Measurements from ENCODE around the gene SETBP1.

SETBP1 gene

DNA sequence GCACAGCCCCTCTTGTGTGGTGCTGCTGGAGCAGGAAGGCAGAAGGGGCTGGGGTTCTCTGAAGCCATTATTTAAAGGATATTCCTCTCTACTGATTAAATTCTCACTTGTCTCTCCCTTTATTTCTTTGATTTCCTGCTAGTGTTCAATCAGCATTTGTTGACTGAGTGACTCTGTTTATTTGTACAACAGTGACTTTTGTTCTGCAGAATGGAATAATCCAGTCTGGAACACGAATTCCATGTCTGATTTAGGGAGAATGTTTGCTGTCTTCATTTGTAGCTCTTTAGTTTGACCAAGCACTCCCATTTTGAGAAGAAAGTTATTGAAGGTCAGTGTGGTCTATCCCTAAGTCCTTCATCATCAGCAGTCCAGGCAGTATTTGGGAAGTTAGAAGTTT, 141.2 kb downstream of the SETBP1 start:
- no peak for DNase-seq

DNA sequence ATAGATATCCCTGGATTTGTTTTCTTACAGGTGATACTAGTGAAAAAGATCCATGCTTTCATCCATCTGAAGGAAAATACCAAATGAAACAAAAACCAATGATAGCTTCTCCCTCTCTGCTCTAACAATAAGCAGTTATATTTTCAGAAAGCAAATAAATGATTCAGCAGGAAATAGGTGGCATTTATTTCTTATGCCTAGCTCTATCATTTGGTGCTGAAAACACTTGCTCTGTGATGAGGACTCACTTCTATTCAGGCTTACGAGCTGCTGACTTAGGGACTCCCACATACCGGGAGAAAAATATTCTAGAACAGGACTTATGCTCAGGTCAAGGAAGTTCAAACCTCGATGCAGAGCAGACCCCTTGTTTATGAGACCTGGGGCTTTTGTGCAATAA, 142.6 kb downstream of the SETBP1 start:
- no peak for DNase-seq

DNA sequence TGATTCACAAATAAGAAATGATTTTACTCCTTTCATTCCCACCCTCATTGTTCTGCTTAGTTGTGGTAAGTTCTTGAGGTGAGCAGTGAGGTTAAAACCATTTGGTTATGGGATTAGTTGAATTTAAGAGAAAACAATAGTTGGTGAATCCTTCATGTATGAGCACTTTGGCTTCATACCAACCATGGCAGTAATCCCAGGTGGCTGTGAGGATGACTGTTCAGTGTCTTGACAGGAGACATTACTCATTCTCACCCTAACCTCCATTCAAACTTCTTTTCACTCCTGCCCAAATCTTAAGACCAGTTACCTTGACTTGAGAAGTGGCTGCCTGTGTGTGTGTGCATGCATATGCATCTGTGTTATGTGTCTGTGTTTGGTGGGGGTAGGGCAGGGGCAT, 143.1 kb downstream of the SETBP1 start:
- no peak for DNase-seq

DNA sequence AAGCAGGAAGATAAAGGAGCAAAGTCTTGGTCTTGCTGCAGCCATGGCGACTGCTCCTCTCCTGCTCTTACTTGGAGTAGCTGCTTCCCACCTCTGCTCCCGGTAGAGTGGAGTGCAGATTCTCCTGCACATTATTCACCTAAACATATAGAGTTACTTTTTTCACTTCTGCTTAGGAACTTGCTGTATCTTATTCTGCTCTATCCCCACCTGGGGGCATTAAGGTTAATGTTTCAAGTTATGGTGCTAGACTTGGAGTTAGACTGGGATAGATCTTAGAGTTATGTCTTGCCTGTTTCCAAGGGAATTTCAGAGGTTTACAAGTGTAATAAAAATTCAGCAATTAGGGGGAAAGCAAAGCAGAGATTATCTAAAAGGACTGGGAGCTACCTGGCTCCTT, 144.2 kb downstream of the SETBP1 start:
- DNase-seq = no peak

DNA sequence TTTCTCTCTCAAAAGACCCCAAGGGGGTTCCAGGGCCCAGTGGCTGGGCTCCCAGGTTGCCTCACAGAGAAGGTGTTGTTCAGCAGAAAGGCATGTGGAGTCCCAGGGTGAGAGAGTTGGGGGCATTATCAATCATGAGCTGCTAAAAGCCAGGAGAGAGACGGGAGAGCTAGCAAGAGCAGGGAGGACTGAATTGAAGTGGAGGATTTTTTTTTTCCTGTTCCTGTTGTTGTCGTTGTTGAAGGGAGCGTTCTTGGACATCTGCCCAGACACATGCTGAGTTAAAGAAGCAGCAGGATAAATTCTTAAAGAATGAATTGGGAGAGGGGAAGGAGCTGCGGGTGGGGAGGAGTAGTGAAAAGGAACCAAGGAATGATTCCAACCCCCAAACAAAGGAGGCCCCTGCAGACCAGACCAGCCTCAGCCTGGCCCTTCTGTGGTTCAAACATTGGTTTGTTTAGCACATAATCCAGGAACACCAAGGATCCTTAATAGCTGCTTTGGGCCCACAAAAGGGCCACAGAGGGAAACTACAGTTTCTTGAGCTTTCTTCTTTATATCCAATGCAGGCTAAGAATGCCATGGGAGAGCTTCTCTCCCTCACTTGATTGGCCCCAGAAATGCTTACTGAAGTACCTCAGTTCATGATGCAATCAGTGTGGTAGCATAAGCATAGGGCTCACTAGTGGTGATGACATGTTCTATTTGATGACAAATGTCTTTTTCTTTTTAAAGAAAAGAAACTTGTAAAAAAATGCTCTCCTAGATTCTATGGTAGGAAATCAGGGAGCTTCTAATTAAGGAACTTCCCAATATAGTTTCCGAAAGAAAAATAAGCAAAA, 146.0 kb downstream of the SETBP1 start:
- DNase-seq = no peak

DNA sequence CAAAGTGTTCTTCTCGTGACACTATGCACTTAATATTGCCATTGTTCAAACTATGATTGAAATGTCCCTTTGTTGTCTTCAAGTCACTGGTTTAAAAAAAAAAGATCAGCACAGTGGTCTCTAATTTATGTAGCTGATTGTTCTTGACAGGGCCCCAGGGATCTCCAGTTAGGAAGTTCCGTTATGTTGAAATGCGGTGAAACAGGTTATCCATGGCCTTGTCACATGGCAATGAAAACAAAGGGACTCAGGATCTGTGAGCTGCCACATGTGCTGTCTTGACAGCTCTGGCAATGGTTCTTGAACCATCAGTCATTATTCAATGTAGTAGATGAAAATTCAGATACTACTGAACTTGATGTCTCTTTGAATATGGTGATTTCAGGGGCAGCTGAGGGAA, 147.4 kb downstream of the SETBP1 start:
- DNase-seq = no peak

DNA sequence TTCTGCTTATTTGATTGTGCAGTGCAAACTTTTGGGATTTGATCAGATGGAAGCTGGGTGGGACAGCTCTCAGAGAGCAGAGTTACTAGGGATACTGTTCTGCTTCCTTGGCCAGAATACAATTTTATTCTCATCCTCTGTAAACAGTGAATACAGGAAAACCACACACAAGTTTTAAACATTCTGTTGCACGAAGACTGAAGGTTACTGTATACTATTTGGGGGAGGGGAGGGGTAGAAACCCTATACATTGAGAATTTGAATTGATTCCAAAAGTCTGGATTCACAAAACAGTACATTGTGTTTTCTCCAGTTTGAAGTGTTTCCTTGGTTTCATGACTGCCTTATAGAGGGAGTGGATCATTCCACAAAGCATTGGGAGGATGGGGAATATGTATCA, 149.9 kb downstream of the SETBP1 start:
- DNase-seq = no peak

DNA sequence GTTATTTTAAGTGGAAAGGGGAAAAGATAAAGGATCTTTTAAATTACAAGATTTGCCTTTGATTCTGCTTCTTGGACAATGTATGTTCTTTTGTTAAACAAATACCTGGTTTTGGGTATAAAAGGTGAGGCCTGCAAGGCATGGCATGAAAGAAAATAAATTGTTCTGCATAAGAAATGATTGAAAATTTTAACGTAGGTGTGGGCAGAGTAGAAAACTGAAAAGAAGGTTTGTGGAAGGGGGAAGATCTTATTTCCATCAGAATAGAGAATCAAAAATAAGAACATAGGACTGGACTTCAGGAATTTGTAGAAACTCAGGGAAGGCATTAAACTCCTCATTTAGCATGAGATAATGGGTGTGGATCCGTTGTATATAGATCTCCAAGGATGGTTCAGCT, 153.1 kb downstream of the SETBP1 start:
- no peak for DNase-seq

DNA sequence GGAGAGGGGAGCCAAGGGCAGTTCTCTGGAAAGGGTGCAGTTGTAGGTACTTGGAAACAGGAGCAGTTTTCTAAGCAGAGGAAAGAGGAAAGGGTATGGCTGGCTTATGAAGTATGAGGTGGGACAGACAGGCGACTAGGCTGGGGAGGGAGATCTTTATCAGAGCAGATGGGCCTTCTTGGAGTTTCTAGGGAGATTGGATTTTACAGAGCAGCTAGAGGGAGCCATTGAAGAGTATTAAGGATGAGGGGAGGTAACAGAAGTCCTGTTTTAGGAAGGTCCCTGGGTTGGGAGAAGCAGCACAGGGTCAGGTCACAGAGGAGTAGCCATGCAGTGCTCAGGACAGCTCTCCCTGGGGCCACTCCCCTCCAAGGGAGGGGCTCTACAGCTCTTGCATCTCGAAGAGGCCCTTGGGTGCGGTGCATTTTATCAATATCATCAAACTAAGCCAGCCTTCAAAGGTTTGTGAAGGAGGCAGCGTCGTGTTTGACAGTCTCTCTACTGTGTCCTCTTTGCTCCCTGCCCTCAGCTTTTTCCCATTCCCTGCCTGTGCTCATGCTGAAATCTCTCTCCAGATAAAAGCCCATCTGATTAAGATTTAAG, 154.3 kb downstream of the SETBP1 start:
- no peak for DNase-seq

DNA sequence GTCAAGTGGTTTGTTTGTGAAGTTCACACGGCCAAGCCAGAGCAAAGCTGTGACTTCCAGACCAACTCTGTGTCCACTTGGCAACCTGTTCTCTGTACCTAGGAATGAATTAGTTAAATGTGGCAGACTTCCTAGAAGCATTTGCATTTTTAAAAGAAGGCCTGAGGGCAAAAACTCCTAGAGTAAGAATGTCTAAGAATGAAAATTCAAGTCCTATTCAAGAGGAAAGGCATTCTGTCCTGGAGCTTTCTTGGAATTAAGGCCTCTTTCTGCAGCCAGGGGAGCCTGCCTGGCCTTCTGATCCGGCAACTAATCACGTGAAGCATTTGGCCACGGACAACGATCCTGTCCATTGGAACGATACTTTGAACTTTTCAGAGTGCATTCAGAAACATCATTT, 155.0 kb downstream of the SETBP1 start:
- no peak for DNase-seq

DNA sequence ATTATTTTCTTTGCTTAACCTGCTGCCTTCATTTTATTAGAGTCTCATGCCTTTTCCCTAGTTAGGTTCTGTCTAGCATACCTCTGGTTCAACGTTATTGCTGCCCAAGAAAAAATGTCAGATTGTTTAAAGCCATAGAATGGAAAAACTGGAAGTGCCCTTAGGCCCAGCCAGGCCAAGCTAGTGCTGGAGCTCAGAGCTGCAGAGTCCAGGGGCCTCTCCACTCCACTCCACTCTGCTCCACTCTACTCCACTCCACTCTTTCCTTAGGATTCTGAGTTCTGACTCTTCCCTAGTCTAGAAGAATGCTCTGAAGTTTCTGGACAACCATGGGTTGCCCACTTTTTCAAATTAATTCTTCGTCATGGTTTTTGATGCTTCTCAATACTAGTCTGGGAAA, 155.6 kb downstream of the SETBP1 start:
- no peak for DNase-seq

DNA sequence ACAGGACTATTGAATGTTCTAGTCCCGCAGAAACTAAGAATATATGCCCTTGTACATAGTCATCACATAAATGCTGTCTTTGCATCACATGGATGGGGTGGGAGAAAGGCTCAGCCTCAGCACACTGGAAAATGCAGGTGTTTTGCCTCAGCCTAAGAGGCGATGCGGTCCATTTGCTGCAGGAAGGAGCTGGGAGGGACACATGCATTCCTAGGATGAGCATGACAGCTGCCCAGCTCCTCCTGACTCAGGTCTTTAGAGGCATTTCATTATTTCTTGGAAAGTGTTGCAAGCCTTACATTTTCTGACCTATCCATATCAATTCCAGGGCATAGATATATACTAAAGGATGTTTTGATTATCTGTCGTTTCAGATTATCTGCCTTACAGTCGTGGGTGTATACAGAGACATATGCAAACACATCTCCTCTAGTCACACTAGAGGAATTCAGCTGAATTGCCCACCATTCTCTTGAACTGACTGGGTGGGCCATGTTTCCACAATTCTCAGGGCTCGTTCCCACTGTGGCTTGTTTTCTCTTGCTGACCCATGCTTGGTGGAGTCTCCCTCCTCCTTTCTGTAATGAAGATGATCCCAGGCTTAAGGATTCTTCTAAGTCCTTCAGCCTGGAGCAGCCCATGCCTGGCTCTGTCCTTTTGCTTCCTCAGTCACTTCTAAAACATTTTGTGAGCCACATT, 156.9 kb downstream of the SETBP1 start:
- no peak for DNase-seq

DNA sequence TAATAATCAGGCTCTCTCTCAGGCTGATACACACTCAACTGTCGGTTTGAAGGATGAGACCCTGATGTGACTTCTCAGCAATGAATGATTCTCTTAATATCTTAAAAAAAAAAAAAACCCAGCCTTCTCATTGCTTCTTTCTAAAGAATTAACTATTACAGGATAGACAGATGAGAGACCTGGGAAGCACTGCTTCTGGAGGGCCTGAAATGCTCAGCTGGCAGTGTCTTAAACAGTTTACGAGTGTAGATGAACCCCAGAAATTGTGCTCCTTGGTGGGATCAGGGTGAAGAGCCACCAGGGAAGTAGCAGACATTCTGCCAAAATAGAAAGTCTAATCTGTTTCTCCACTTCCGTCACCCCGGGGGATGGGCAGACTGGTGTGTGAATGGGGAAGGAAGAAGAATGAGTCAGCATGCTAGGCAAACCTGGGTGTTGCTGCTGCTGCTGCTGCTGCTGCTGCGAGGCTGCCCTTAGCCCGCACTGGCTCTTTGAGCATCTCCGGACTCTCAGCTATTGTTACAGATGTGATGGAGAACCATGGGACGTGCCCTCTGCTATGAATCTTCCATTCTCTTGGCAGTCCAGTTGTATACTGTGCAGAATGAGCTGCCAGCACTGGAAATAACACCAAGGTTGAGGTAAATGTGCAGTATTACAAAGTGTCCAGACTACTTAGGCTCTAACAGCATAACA, 158.4 kb downstream of the SETBP1 start:
- no peak for DNase-seq

DNA sequence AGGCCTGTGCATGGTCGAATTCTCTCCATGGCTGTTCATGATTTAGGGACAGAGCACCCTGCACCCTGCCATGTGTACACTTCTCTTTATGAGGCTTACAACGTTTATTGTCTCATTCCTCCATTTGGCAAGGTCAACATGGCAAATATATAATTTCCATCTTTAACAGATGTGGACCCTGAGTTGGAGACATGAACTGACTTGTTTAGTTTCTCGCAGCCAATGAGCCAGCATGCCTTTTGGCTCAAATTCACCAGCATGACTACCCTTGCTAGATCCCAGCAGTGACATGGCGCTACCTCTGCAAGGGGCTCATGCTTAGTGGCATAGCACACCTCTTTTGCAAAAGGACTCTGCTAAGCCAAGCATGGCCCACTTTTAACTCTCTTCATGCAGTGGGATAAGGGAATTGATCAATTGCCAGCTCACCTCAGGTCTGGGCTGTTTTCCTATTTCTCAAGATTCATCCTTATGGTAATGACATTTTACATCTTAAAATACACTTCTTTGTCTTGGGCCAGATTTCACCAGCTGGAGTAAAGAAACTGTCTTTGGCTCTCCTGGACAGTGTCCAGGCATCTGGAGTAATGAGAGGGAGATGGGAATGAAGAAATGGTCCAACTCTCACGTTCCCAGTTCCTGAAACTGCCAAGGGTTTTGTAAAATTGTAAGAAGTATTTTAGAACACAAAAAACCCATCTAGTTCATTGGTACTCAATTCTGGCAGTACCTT, 159.5 kb downstream of the SETBP1 start:
- DNase-seq = no peak

DNA sequence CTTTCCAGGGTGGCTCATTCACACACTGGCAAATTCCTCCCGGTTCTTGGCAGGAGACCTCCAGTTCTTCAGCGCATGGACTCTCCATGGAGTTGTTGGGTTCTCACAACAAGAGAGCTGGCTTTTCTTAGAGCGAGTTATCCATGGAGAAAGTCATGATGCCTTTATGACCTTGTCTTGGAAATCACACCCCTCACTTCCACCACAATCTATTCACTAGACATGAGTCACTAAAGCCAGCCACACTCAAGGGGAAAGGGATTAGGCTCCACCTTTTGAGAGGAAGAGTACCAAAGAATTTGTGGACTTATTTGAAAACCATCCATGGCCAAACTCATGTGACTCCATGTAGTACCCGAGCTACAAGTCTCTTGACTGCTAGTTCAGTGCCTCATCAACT, 160.5 kb downstream of the SETBP1 start:
- no peak for DNase-seq

DNA sequence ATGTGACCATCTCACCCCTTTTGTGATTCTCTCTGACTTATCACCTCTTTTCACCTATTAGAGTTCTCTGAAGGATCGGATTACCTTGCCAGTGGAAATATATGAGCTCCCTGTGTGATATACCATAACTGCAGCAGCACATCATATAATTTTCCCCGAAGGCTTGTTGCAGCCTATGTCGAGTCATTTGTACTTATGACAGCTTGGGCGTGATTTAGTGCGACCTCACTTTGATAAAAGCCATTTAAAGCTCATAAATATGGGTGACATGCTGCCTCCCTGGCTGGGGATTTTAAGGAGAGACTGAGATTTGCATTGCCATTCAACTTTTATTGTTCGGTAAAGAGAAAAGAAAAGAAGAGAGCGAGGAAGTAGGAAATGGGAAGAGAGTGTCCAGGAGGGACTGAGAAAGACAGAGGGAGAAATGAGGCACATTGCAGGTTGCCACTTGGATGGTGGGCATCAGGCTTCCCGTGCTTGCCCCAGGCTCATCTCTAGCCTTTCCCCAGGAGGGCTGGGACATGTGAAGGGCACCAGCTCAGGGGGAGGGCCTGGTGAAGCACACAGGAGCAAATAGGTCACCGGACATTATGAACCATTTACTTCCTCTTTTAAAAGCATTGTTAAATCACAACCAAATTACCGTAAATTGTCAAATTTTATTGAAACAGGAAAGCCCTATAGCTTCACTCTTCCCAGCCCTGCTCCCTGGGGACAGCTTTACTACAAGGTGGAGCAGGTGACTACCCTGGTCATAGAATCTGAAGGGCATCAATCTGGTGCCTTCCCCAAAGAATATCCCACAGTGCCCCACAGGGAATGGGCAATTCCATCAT, 161.3 kb downstream of the SETBP1 start:
- DNase-seq = no peak

DNA sequence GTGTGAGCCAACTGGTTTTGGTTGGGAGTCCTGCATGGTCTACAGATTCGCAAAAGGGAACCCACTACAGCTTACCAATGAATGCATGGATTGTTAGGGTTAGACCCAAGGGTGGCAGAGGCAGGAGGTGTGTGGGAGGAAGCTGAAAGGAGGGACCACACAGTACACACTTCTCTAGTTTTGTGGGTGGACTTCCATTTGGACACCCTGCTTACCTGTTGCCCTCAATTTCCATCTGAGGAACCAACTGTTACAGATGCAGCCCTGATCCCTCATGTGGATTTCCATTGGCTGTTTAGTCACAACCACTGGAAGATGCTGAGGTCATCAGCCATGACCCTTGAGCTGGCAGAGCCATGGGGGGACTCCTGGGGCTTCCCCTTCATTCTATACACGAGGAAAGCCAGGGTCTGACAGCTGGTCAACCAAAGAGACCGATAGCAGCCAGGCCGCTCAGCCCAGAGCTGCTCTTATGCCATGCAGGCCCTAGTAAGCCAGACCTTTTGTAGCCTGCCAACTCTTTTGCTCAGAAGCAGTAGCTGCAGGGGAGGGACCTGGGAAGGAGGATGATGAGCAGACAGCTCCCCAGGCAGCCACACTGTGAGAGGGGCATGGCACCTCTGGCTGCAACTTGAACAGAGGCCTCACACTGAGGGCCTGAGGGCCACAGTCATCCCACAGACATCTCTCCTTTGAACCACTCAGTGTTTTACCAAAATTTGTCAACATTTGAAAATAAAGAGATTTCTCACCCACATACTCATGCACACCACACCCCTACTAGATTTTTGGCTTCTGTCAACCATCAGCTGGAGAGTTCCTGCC, 162.1 kb downstream of the SETBP1 start:
- no peak for DNase-seq

DNA sequence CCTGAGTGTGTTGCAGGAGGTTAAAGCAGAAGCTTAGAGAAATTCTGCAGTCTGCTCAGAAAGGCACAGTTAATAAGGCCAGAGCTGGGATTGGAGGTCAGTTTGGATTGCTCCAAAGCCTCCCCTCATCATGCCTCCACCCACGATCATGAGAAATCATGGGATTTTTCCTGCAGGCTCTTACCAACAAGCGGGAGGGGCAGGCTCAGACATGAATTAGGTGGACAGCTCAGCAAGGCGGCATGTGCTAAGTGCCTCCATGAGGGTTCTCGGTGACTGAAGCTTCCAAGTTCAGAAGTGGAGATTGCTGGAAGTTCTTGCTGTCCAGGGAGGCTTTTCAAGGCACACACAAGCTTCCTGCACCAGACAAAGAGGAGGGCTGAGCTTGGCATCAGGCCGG, 163.8 kb downstream of the SETBP1 start:
- DNase-seq = no peak

DNA sequence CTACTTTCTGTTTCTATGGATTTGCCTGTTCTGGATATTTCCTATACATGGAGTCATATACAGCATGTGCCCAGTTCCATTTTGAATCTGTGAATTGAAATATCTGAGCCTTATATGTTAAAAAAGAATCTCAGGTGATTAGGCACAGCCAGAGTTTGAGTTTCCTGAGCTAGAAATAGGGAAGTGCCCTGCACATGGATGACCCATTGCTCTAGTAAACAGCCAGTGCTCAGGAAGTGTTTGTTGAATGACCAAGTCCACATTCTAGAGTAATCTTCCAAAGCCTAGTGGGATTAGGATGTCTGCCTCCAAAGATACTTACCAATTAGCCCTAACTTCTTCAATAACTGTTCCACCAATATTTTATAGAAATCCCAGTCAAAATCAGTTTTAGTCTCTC, 165.8 kb downstream of the SETBP1 start:
- no peak for DNase-seq

DNA sequence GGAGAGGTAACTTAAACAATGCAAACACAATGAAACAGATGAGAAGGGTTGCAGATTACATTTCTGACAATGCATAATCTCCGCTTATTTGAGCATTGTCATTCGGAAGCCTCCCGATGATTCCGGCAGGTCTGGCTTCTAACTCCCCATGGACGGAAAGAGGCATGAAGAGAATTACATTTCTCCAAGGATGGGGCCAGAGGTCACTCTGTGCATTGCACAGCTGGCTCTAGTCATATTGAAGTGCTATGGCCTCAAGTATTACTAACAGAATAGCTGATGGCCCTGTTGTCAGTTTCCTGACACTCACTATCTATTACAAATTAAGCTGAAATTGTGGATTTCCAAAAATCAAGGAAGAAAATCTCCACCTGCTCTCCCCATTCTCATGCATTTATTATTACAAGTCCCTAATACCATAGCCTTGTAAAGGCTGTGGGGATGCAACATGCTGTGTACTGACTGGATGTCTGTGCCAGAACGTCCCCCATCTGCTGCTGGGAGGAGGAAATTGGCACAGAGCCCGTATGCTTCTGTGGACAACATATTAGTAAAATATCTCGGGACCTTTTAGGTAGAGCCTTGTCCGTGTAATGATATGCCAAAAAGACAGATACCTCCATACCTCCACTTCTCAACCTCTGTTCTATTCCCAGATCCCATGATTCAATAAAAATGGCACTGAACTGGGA, 168.1 kb downstream of the SETBP1 start:
- no peak for DNase-seq

Data from stimulated activated naive CD4-positive, alpha-beta T cell (primary cell).